Measurements from ENCODE around the gene ACRBP.

The ACRBP gene

DNA sequence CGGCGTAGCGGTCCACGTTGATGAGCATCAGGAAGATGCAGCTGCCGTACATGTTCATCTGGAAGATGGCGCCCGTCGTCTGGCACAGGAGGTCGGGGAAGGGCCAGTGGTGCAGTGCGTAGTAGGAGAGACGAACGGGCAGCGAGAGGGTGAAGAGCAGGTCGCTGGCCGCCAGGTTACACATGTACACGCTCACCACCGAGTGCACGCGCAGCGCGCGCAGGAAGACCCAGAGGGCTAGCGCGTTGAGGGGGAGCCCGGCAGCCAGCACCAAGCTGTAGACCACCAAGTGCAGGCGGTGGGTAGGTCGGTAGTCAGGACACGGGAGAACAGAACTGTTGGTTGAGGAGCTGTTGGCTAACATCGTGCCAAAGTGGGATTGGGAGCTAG is 26.4 kb downstream of the ACRBP start:
- no peak overlapping the region for H3K4me3 ChIP-seq (ENCODE audit: low read depth, low read length)
- DNase-seq (ENCODE audit: low read depth) = no peak
- TF ChIP-seq, protein P1, sequence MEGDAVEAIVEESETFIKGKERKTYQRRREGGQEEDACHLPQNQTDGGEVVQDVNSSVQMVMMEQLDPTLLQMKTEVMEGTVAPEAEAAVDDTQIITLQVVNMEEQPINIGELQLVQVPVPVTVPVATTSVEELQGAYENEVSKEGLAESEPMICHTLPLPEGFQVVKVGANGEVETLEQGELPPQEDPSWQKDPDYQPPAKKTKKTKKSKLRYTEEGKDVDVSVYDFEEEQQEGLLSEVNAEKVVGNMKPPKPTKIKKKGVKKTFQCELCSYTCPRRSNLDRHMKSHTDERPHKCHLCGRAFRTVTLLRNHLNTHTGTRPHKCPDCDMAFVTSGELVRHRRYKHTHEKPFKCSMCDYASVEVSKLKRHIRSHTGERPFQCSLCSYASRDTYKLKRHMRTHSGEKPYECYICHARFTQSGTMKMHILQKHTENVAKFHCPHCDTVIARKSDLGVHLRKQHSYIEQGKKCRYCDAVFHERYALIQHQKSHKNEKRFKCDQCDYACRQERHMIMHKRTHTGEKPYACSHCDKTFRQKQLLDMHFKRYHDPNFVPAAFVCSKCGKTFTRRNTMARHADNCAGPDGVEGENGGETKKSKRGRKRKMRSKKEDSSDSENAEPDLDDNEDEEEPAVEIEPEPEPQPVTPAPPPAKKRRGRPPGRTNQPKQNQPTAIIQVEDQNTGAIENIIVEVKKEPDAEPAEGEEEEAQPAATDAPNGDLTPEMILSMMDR (IDR thresholded peaks at IDR 0.05; ENCODE audit: insufficient read depth, low read depth, low read length, missing control alignments) = no peak

- H3K4me3 ChIP-seq (ENCODE audit: low read depth, low read length) = no peak overlapping the region
- no peak for DNase-seq (ENCODE audit: low read depth)
- TF ChIP-seq, protein P1 (IDR thresholded peaks at IDR 0.05; ENCODE audit: insufficient read depth, low read depth, low read length, missing control alignments) = no peak
Measured at GRCh38 chr12:6620137-6620884, 26.9 kb downstream of the ACRBP start.

DNA sequence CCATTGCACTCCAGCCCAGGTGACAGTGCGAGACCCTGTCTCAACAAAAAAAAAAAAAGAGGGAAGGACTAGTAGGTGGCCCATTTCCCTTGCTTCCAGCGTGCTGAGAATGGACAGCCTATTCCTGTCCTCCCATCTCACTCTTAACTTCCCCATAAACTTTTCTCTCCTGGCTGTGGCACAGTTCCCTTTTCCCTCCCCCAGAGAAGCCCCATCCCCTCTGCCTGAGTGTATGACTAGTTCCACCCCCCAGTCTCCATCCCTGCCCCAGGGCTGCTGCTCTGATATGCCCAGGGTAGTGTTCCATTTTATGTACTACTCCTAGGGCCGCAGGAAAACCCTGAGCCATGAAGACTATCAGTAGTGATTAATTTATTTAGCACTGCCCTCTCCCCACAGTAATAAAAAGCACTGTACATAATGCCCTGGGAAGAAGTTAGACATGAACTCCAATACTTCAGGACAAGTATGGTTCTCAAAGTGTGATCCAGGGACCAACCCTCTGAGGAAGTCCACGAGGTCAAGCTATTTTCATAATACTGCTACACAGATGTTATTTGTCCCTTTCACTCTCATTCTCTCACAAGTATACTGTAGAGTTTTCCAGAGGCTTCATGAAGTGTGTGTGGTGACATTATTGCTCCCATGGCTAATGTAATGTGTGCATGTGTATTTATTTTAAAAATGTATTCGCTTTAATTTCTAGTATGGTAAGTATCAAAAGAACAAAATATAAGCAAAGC is 28.6 kb downstream of the ACRBP start:
- no peak for DNase-seq (ENCODE audit: low read depth)
- no peak overlapping the region for H3K4me3 ChIP-seq (ENCODE audit: low read depth, low read length)
- TF ChIP-seq, protein P1 (IDR thresholded peaks at IDR 0.05; ENCODE audit: insufficient read depth, low read depth, low read length, missing control alignments) = no peak

DNA sequence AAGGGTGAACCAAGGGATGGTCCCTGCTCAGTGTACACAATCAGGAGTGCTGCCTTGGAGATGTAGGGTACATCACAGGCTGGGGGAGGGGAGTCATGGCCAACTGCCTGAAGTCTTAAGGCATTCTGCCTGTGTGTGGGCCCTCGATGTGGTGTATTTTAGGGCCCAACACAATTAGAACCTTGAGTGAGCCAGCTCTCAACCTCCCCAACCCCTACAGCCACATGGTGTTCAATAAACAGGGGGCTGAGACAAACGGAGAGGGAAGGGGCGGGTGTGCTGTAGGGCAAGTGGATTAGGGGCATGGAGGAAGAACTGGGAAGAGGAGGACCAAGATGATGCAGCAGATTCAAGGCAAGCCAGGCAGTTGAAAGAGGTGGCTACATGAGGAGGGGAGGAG is 31.4 kb downstream of the ACRBP start:
- no peak for DNase-seq (ENCODE audit: low read depth)

DNA sequence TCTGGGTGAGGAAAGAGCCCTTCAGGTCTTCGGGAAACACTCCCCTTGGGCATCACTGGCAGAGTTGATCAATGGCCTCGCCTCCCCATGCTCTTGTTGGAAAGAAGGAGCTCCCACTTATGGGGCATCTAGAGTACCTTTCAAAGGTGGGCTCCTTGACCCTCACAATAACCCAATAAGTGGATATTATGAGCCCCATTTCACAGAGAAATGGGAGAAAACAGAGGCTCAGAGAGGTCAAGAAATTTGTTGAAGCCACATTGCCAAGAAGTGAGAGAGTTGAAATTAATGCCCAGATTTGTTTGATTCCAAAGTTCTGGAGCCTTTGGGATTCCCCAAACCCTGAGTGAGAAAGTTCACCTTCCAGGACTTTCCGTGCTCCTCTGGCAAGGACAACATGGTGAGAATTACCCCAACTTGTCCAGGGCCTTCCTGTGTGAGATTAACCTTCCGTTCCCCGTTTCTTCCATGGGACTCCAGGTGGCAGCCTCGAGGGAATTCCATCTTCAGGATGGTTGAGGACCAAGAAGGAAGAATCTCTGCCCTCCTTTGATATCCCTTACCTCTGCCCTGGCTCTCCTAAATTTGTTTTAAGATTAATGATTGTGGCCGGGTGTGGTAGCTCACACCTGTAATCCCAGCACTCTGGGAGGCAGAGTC is 32.6 kb downstream of the ACRBP start:
- H3K4me3 ChIP-seq (ENCODE audit: low read depth, low read length) = no peak overlapping the region
- DNase-seq (ENCODE audit: low read depth) = no peak
- TF ChIP-seq, protein P1 (IDR thresholded peaks at IDR 0.05; ENCODE audit: insufficient read depth, low read depth, low read length, missing control alignments) = no peak

More for the DNA sequence above, 31.4 kb downstream of the ACRBP start:
- TF ChIP-seq, protein P1 (IDR thresholded peaks at IDR 0.05; ENCODE audit: insufficient read depth, low read depth, low read length, missing control alignments) = no peak
- no peak overlapping the region for H3K4me3 ChIP-seq (ENCODE audit: low read depth, low read length)

DNA sequence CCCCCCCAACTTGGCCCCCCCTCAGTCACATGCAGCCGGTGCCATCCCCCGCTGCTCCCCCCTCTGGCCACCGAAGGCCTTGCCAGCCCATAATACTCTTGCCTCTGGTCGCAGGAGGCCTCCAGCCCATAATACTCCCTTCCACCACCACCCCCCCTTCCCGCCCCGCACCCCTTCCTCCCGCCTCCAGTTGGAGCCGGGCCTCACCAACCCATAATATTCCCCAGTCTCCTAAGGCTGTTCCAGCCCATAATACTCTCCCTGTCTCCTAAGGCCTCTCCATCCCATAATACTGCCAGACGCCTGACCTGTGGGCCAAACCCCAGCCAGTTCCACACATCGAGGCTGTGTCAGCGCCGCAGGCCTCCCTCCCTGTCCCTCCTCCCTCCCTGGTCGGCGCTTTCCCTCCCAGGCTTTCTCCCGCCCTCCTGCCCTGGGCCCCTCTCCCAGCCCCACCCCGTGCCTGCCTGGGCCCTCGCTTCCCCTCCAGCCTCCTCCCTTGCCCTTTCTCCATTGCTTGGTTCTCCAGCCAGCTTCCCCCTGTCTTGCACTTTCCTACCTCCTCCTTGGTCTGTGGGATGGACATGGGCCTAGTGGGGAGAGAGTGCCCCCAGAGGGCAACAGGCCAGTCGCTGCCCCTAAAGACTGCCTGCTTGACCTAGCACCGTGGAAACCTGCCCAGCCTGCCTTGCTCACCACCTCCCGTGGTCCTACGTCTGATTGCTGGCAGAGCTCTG is 33.3 kb downstream of the ACRBP start:
- TF ChIP-seq, protein P1 (IDR thresholded peaks at IDR 0.05; ENCODE audit: insufficient read depth, low read depth, low read length, missing control alignments) = peak; percentile 6
- H3K4me3 ChIP-seq (ENCODE audit: low read depth, low read length) = no peak overlapping the region
- DNase-seq (ENCODE audit: low read depth) = peak; percentile 82

All from GM12865 (cell line).